CD4-positive, alpha-beta T cell treated with Interleukin-1 beta for 1 hour (primary cell): Measurements from ENCODE around the gene NAA11.

Experiments used
- DNase-seq, 2 donors: peaks; one replicate each; pipeline ENCODE4 v3.0.0-alpha.2; 2020 to 2022

The NAA11 gene

GRCh38 chr4:79325864-79326328, at the start of gene NAA11:
Gene NAA11, minus strand, starts transcription at chr4:79326061. Its CDS starts 184 bp downstream, at chr4:79325877.
- no peak for DNase-seq

GRCh38 chr4:79370026-79370425, 44.2 kb upstream of the NAA11 start:
- DNase-seq: no peak

GRCh38 chr4:79367096-79367495, 41.2 kb upstream of the NAA11 start:
- no peak for DNase-seq

GRCh38 chr4:79366422-79366821, 40.6 kb upstream of the NAA11 start:
- no peak for DNase-seq

GRCh38 chr4:79364061-79364460, 38.2 kb upstream of the NAA11 start:
- DNase-seq: no peak

GRCh38 chr4:79362626-79363025, 36.8 kb upstream of the NAA11 start:
- no peak for DNase-seq

- DNase-seq: no peak
These were observed 34.1 kb upstream of the NAA11 start for GRCh38 chr4:79360006-79360405.

GRCh38 chr4:79358438-79358837, 32.6 kb upstream of the NAA11 start:
- no peak for DNase-seq

- DNase-seq: no peak
These were observed 31.5 kb upstream of the NAA11 start for GRCh38 chr4:79357365-79357764.

GRCh38 chr4:79353075-79353474, 27.2 kb upstream of the NAA11 start:
- DNase-seq: no peak

- DNase-seq: no peak
These were observed 22.5 kb upstream of the NAA11 start for GRCh38 chr4:79348405-79348804.

- no peak for DNase-seq
These were observed 16.2 kb upstream of the NAA11 start for GRCh38 chr4:79341893-79342653.

GRCh38 chr4:79340568-79340967, 14.7 kb upstream of the NAA11 start:
- no peak for DNase-seq

- no peak for DNase-seq
These were observed 12.3 kb upstream of the NAA11 start for GRCh38 chr4:79338148-79338547.

- no peak for DNase-seq
These were observed 8.9 kb upstream of the NAA11 start for GRCh38 chr4:79334783-79335182.

- DNase-seq: no peak
These were observed 8.5 kb upstream of the NAA11 start for GRCh38 chr4:79334341-79334740.

GRCh38 chr4:79331126-79331876, 5.4 kb upstream of the NAA11 start:
- DNase-seq: no peak

GRCh38 chr4:79330720-79331119, 4.9 kb upstream of the NAA11 start:
- no peak for DNase-seq

GRCh38 chr4:79325436-79325835, 425 bp downstream of the NAA11 start:
- no peak for DNase-seq

- DNase-seq: no peak
These were observed 5.9 kb downstream of the NAA11 start for GRCh38 chr4:79319975-79320374.

- DNase-seq: no peak
These were observed 8.2 kb downstream of the NAA11 start for GRCh38 chr4:79317711-79318110.

- no peak for DNase-seq
These were observed 10.0 kb downstream of the NAA11 start for GRCh38 chr4:79315891-79316290.

- no peak for DNase-seq
These were observed 14.6 kb downstream of the NAA11 start for GRCh38 chr4:79311279-79311678.

- DNase-seq: no peak
These were observed 16.9 kb downstream of the NAA11 start for GRCh38 chr4:79308971-79309370.
